ENCODE data around the gene SNPH.

- no peak for TF ChIP-seq CTCF (IDR thresholded peaks at IDR 0.05)
- TF ChIP-seq ZFX (IDR thresholded peaks at IDR 0.05; ENCODE audit: borderline replicate concordance), result no peak
Measured at GRCh38 chr20:1319462-1319861, 53.4 kb downstream of the SNPH start.
